GM12878 (cell line): ENCODE measurements around the gene CNN3. TPM values are rescaled to one million over a fixed set of nuclear protein-coding genes. Genes with fewer than 3 reads are reported as not detected.

Source experiments
- ATAC-seq: fragments of 200-7000 bp; cut with Tn5 transposase; 3 replicates; pipeline ENCODE4 v1.9.1; 2020; ENCODE audit warnings: mild to moderate bottlenecking, moderate library complexity
- BruUV-seq: library from RNA; stranded (reverse); fragments of 400-500 nt; replicated peaks from 2 replicates; lab custom pipeline; 2021; lab: Mats Ljungman, UMichigan
- CTCF ChIA-PET: fragments of 300-600 bp; sonication (Branson Sonifier 250); formaldehyde crosslinking; extraction: SDS; loops from one replicate; lab custom pipeline; 2021; ENCODE audit warnings: inconsistent platforms; lab: Yijun Ruan, JAX
- POLR2A ChIA-PET: fragments of 350-600 bp; formaldehyde crosslinking; extraction: SDS; loops from one replicate; lab custom pipeline; 2021; ENCODE audit warnings: inconsistent platforms; lab: Charles Lee
- RAD21 ChIA-PET: fragments of 300-600 bp; sonication (Branson Sonifier 250); formaldehyde crosslinking; loops from one replicate; lab custom pipeline; 2023; ENCODE audit warnings: antibody characterized with exemption; ENCODE audit not compliant: unreplicated experiment; lab: Charles Lee
- SMC1A ChIA-PET: fragments of 300-600 bp; sonication (Branson Sonifier 250); formaldehyde crosslinking; loops from one replicate; lab custom pipeline; 2023; ENCODE audit not compliant: unreplicated experiment, uncharacterized antibody; lab: Charles Lee
- DNase-seq: peaks from one replicate; pipeline ENCODE4 v3.0.0-alpha.2; 2011; ENCODE audit warnings: low read depth, low spot score
- FAIRE-seq: peaks from 3 replicates; lab custom pipeline; 2011; peaks lifted over from hg19 to GRCh38; lab: Jason Lieb, UNC
- H2AFZ ChIP-seq: 2 replicates; pipeline ENCODE4 v1.6.0; 2011; ENCODE audit warnings: low read depth, low read length, control low read depth; ENCODE audit not compliant: control insufficient read depth
- H3K27ac ChIP-seq: 2 replicates; pipeline ENCODE4 v1.5.1; 2011; ENCODE audit warnings: control low read depth; ENCODE audit not compliant: control insufficient read depth, insufficient read depth
- H3K27me3 ChIP-seq, 2 experiments: replicated peaks in 1 of 2; 2 replicates each; pipeline versions ENCODE4 v1.6.0 to v1.6.1; 2011; ENCODE audit warnings: low read length in 1 of 2; ENCODE audit not compliant: control insufficient read depth in 2 of 2, insufficient read depth in 2 of 2
- H3K36me3 ChIP-seq, 2 experiments: 2 replicates each; pipeline ENCODE4 v1.5.1; 2011; ENCODE audit warnings: low read length in 1 of 2; ENCODE audit not compliant: control insufficient read depth in 2 of 2, insufficient read depth in 2 of 2
- H3K4me1 ChIP-seq: 2 replicates; pipeline ENCODE4 v1.6.1; 2011; ENCODE audit warnings: mild to moderate bottlenecking, low read length, moderate library complexity, mixed read lengths; ENCODE audit not compliant: control insufficient read depth, insufficient read depth
- H3K4me2 ChIP-seq: 2 replicates; pipeline ENCODE4 v1.6.0; 2011; ENCODE audit warnings: control low read depth; ENCODE audit not compliant: control insufficient read depth, insufficient read depth
- H3K4me3 ChIP-seq: fragments of 200-600 bp; sonication (generic); 2 replicates; pipeline ENCODE4 v1.5.1; 2016
- H3K79me2 ChIP-seq: 2 replicates; pipeline ENCODE4 v1.6.0; 2011; ENCODE audit warnings: low read length; ENCODE audit not compliant: control insufficient read depth, insufficient read depth
- H3K9ac ChIP-seq: 2 replicates; pipeline ENCODE4 v1.8.0; 2011; ENCODE audit warnings: low read length, control low read depth, mixed read lengths; ENCODE audit not compliant: control insufficient read depth, insufficient read depth
- H3K9me3 ChIP-seq: replicated peaks from 3 replicates; pipeline ENCODE4 v1.5.1; 2011; ENCODE audit warnings: mild to moderate bottlenecking, low read length; ENCODE audit not compliant: control insufficient read depth, insufficient read depth
- H4K20me1 ChIP-seq: 2 replicates; pipeline ENCODE4 v1.6.0; 2011; ENCODE audit not compliant: control insufficient read depth, insufficient read depth
- BCL3 ChIP-seq: IDR thresholded peaks from 2 replicates; pipeline ENCODE4 v1.6.1; 2011; ENCODE audit warnings: borderline replicate concordance, low read depth, mild to moderate bottlenecking, moderate library complexity, low read length; ENCODE audit not compliant: insufficient read depth, poor library complexity, severe bottlenecking
- ELK1 ChIP-seq: IDR thresholded peaks from 2 replicates; pipeline ENCODE4 v1.6.1; 2012; ENCODE audit warnings: low read depth, low read length, improper control_type of control experiment
- IRF4 ChIP-seq: IDR thresholded peaks from 2 replicates; pipeline ENCODE4 v1.6.1; 2011; ENCODE audit warnings: low read depth, low read length
- JUND ChIP-seq: IDR thresholded peaks from 2 replicates; pipeline ENCODE4 v1.6.1; 2012; ENCODE audit warnings: low read depth, mild to moderate bottlenecking, low read length, improper control_type of control experiment, moderate library complexity
- MEF2A ChIP-seq: IDR thresholded peaks from 2 replicates; pipeline ENCODE4 v1.6.1; 2011; ENCODE audit warnings: low read depth, mild to moderate bottlenecking, low read length, moderate library complexity; ENCODE audit not compliant: insufficient read depth
- MEF2B ChIP-seq: fragments of 450-650 bp; IDR thresholded peaks from 2 replicates; pipeline ENCODE4 v1.6.1; 2018; ENCODE audit warnings: mild to moderate bottlenecking, moderate library complexity; ENCODE audit not compliant: partially characterized antibody, poor library complexity, severe bottlenecking
- NFIC ChIP-seq: IDR thresholded peaks from 2 replicates; pipeline ENCODE4 v1.6.1; 2012; ENCODE audit warnings: low read depth, mild to moderate bottlenecking, inconsistent platforms, low read length, moderate library complexity
- PAX8 ChIP-seq: fragments of 450-650 bp; IDR thresholded peaks from 2 replicates; pipeline ENCODE4 v1.6.1; 2017; ENCODE audit warnings: mild to moderate bottlenecking, moderate library complexity
- POLR2A ChIP-seq: IDR thresholded peaks from 2 replicates; pipeline ENCODE4 v1.6.1; 2011; ENCODE audit warnings: low read depth, mild to moderate bottlenecking, low read length
- RELA ChIP-seq: fragments of 450-650 bp; IDR thresholded peaks from 2 replicates; pipeline ENCODE4 v1.8.0; 2014; ENCODE audit warnings: borderline replicate concordance; ENCODE audit not compliant: partially characterized antibody
- REST ChIP-seq: IDR thresholded peaks from 2 replicates; pipeline ENCODE4 v1.6.1; 2012; ENCODE audit warnings: mild to moderate bottlenecking, low read depth, low read length
- SIX5 ChIP-seq: IDR thresholded peaks from 2 replicates; pipeline ENCODE4 v1.6.1; 2011; ENCODE audit warnings: mild to moderate bottlenecking, low read depth, low read length, moderate library complexity; ENCODE audit not compliant: severe bottlenecking
- SMARCA5 ChIP-seq: fragments of 450-650 bp; IDR thresholded peaks from 2 replicates; pipeline ENCODE4 v1.6.1; 2017; ENCODE audit warnings: mild to moderate bottlenecking
- YY1 ChIP-seq: IDR thresholded peaks from 2 replicates; pipeline ENCODE4 v1.6.1; 2011; ENCODE audit warnings: low read depth, mild to moderate bottlenecking, low read length
- ZNF622 ChIP-seq: fragments of 450-650 bp; IDR thresholded peaks from 2 replicates; pipeline ENCODE4 v1.6.1; 2017; ENCODE audit warnings: mild to moderate bottlenecking, inconsistent platforms
- ZZZ3 ChIP-seq: IDR thresholded peaks from 2 replicates; pipeline ENCODE4 v1.6.1; 2011; ENCODE audit warnings: low read depth; ENCODE audit not compliant: control insufficient read depth, insufficient read length
- WGBS: methylation state at CpG from one replicate; pipeline ENCODE4 v1.1.6; 2016; ENCODE audit warnings: low lambda C conversion rate; ENCODE audit not compliant: insufficient replicate concordance, insufficient coverage; ENCODE audit errors: missing lambda C conversion rate; 5-methylcytosine and 5-hydroxymethylcytosine counted together
- in situ Hi-C: fragments of 300-500 bp; cut with MboI; formaldehyde crosslinking; loops from 9 replicates; pipeline ENCODE4 v1.14.3; 2018; ENCODE audit warnings: mixed read lengths
- intact Hi-C: fragments of 100-400 bp; cut with micrococcal nuclease; formaldehyde crosslinking; loops from one replicate; pipeline ENCODE4 v1.14.2; 2022; ENCODE audit not compliant: unreplicated experiment
- polyA plus RNA-seq, 11 experiments: library from polyadenylated mRNA; depleted of rRNA in 4 of 11; unstranded in 6 of 11; stranded (reverse) in 5 of 11; fragments of >200 nt; fragmentation: Nextera tagmentation in 4 of 11; fragmentation: Illumina TruSeq in 1 of 11; extraction: Ambion mirVana in 4 of 11; extraction: Trizol in 1 of 11; gene quantifications; 1 replicate in 1 of 11; 2 replicates in 10 of 11; pipeline versions ENCODE4 v1.2.1 to v1.2.3, GENCODE V29; 2011 to 2016; ENCODE audit warnings: inconsistent platforms in 2 of 11, missing spikeins in 2 of 11, low read depth in 1 of 11
- total RNA-seq, 4 experiments: library from RNA; depleted of rRNA in 3 of 4; stranded (reverse); fragments of >200 nt in 3 of 4; fragmentation: Illumina TruSeq in 1 of 4; extraction: Trizol in 1 of 4; gene quantifications; 2 replicates each; pipeline versions ENCODE4 v1.2.1 to v1.2.3, GENCODE V29; 2013 to 2021

CNN3 gene
- total and polyA plus RNA-seq, 10 of the 15 experiments (the other 5 are each of a cell fraction or from before 2014, with no cell fraction given) = 0.20 to 48.4 (median 34.3) TPM

GRCh38 chr1:94954263-94955220 lies 27.6 kb upstream of the CNN3 start:
- ChIA-PET RAD21 (no interaction called here), POLR2A (no interaction called here), SMC1A (no interaction called here), CTCF (no interaction called here)
- no peak for DNase-seq
- in situ Hi-C loops = no loop called here
- Histone ChIP-seq H3K27ac (no peak overlapping the region), H3K79me2 (no peaks in the 10 kb centered on the region), H3K9me3 (no peaks in the 10 kb centered on the region), H3K36me3 (no peaks in the 10 kb centered on the region), H3K4me1 (no peaks in the 10 kb centered on the region), H3K4me3 (no peak overlapping the region), H4K20me1 (no peaks in the 10 kb centered on the region), H3K4me2 (no peak overlapping the region), H3K9ac (no peak overlapping the region), H3K27me3 (no peaks in the 10 kb centered on the region), H2AFZ (no peak overlapping the region)
- BruUV-seq = no TSS peak
- intact Hi-C loops = no loop called here
- WGBS = 82% methylated on average over 9 of the region's 9 CpGs
- ATAC-seq = no peak
- FAIRE-seq = no peak
- no peak for TF ChIP-seq MEF2B
- no peak for TF ChIP-seq POLR2A
- TF ChIP-seq ZNF622 = no peak
- TF ChIP-seq SMARCA5 = no peak
- no peak for TF ChIP-seq SIX5
- TF ChIP-seq JUND = no peak
- no peak for TF ChIP-seq MEF2A
- no peak for TF ChIP-seq ZZZ3
- TF ChIP-seq PAX8 = no peak
- no peak for TF ChIP-seq YY1
- no peak for TF ChIP-seq NFIC
- no peak for TF ChIP-seq IRF4
- no peak for TF ChIP-seq BCL3
- TF ChIP-seq RELA = no peak
- no peak for TF ChIP-seq ELK1
- no peak for TF ChIP-seq REST
